AG09319 (cell line): ENCODE results near the gene CYB5R3.

ENCODE experiments used
- DNase-seq: peaks from one replicate; pipeline ENCODE4 v3.0.0-alpha.2; 2010; ENCODE audit warnings: low read depth; ENCODE audit errors: extremely low read depth
- CTCF ChIP-seq: IDR thresholded peaks from 2 replicates; pipeline ENCODE4 v1.5.1; 2011; ENCODE audit warnings: low read depth, mild to moderate bottlenecking, inconsistent platforms, low read length, moderate library complexity

Gene CYB5R3

GRCh38 chr22:42632096-42632495 is 17.1 kb downstream of the CYB5R3 start:
- peak; percentile 34 for TF ChIP-seq CTCF
- no peak for DNase-seq

- no peak for DNase-seq
These were observed 18.1 kb downstream of the CYB5R3 start for GRCh38 chr22:42630901-42631602.

GRCh38 chr22:42630211-42630610 is 19.0 kb downstream of the CYB5R3 start:
- TF ChIP-seq CTCF, result no peak
- DNase-seq, result no peak

More at GRCh38 chr22:42630901-42631602, 18.1 kb downstream of the CYB5R3 start:
- TF ChIP-seq CTCF, result no peak

GRCh38 chr22:42627981-42628380 is 21.2 kb downstream of the CYB5R3 start:
- TF ChIP-seq CTCF, result no peak
- DNase-seq, result no peak

- no peak for TF ChIP-seq CTCF
- no peak for DNase-seq
These were observed 22.1 kb downstream of the CYB5R3 start for GRCh38 chr22:42626951-42627625.

GRCh38 chr22:42626431-42626830 is 22.8 kb downstream of the CYB5R3 start:
- no peak for DNase-seq

More at GRCh38 chr22:42626431-42626830, 22.8 kb downstream of the CYB5R3 start:
- no peak for TF ChIP-seq CTCF
